ENCODE results near the gene CERS4.

- no peak for TF ChIP-seq CTCF (IDR thresholded peaks at IDR 0.05; ENCODE audit: low read length)
- TF ChIP-seq EZH2 (optimal IDR thresholded peaks at IDR 0.05; ENCODE audit: low read depth, low read length) = no peak
- TF ChIP-seq EZH2phosphoT487 (IDR thresholded peaks at IDR 0.05; ENCODE audit: low read length) = no peak
Observed at GRCh38 chr19:8224394-8225145, 15.4 kb downstream of the CERS4 start.

Data from MM.1S (cell line).